ENCODE results near the gene OPN1MW2.
"Not testable (repeated sequence)": the region's sequence is repeated elsewhere in the genome, so short reads cannot be mapped to it uniquely, and the experiment has no call there.

DNA sequence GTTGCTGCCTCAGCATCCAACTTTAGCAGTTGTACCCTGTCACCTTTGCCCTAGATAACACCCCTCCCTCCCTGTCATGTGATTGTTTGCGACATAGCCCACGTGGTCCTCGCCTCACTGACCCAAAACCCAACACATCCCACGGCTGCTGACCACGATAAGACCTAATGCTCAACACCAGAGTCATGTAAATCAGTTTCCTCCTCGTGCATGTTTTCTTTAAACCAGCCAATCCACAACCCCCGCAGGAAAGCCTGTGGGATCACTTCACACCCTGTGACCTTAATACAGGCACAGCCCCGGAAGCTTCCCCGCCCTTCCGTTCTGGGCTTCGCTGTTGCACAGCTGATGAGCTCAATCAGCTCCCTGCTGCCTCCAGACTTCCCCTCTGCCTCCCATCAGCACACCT is 47.0 kb upstream of the OPN1MW2 start:
- TF ChIP-seq, protein P1, sequence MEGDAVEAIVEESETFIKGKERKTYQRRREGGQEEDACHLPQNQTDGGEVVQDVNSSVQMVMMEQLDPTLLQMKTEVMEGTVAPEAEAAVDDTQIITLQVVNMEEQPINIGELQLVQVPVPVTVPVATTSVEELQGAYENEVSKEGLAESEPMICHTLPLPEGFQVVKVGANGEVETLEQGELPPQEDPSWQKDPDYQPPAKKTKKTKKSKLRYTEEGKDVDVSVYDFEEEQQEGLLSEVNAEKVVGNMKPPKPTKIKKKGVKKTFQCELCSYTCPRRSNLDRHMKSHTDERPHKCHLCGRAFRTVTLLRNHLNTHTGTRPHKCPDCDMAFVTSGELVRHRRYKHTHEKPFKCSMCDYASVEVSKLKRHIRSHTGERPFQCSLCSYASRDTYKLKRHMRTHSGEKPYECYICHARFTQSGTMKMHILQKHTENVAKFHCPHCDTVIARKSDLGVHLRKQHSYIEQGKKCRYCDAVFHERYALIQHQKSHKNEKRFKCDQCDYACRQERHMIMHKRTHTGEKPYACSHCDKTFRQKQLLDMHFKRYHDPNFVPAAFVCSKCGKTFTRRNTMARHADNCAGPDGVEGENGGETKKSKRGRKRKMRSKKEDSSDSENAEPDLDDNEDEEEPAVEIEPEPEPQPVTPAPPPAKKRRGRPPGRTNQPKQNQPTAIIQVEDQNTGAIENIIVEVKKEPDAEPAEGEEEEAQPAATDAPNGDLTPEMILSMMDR (IDR thresholded peaks at IDR 0.05), result not testable (repeated sequence)
- TF ChIP-seq POLR2A (IDR thresholded peaks at IDR 0.05), result not testable (repeated sequence)
